HEK293 (cell line): ENCODE measurements around the gene HDDC2.

Source experiments
- TCF7L2 ChIP-seq: IDR thresholded peaks from 2 replicates; pipeline ENCODE4 v1.6.1; 2011; ENCODE audit warnings: low read depth, mild to moderate bottlenecking, inconsistent platforms, low read length, moderate library complexity, borderline replicate concordance
- ZNF114 ChIP-seq: fragments of 450-650 bp; formaldehyde crosslinking; IDR thresholded peaks from 2 replicates; pipeline ENCODE4 v1.5.0; 2017; ENCODE audit warnings: missing biosample characterization, missing genetic modification characterization
- ZNF423 ChIP-seq: fragments of 450-650 bp; formaldehyde crosslinking; IDR thresholded peaks from 2 replicates; pipeline ENCODE4 v1.5.1; 2016; ENCODE audit warnings: missing biosample characterization, missing genetic modification characterization
- ZNF501 ChIP-seq: fragments of 450-650 bp; formaldehyde crosslinking; IDR thresholded peaks from 2 replicates; pipeline ENCODE4 v1.5.1; 2016; ENCODE audit warnings: missing biosample characterization, missing genetic modification characterization
- ZNF510 ChIP-seq: fragments of 450-650 bp; formaldehyde crosslinking; IDR thresholded peaks from 2 replicates; pipeline ENCODE4 v1.5.1; 2018; ENCODE audit warnings: mild to moderate bottlenecking, missing genetic modification characterization, missing biosample characterization; ENCODE audit not compliant: insufficient replicate concordance
- ZNF558 ChIP-seq: fragments of 450-650 bp; formaldehyde crosslinking; IDR thresholded peaks from 2 replicates; pipeline ENCODE4 v1.5.1; 2016; ENCODE audit warnings: missing biosample characterization, missing genetic modification characterization
- TF ChIP-seq, protein P1 (sequence below): fragments of 450-650 bp; formaldehyde crosslinking; IDR thresholded peaks from 2 replicates; pipeline ENCODE4 v1.5.1; 2016; ENCODE audit warnings: missing biosample characterization, missing genetic modification characterization

DNA sequence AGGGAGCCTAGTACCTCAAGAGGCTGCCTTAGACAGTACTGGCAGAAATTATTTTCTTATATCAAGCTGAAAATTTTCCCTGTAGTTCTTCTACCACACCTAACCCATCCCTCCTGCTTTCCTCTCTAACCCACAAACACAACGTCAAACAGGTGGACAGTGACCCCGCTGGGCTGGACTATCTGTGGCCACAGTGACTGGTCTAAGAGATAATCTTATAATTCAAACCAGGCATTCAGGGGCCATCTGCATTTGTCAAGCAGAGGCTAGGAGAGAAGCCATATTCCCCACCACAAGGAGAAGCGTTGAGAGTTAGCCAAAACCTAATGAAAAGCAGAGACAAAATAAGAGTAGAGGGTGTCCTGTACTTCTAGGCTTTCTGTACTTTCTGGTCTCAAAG is 8.2 kb downstream of the HDDC2 start:
- TF ChIP-seq ZNF510 (tag by site-specific recombination) = no peak
- no peak for TF ChIP-seq ZNF558 (tag by site-specific recombination)
- TF ChIP-seq, protein P1, sequence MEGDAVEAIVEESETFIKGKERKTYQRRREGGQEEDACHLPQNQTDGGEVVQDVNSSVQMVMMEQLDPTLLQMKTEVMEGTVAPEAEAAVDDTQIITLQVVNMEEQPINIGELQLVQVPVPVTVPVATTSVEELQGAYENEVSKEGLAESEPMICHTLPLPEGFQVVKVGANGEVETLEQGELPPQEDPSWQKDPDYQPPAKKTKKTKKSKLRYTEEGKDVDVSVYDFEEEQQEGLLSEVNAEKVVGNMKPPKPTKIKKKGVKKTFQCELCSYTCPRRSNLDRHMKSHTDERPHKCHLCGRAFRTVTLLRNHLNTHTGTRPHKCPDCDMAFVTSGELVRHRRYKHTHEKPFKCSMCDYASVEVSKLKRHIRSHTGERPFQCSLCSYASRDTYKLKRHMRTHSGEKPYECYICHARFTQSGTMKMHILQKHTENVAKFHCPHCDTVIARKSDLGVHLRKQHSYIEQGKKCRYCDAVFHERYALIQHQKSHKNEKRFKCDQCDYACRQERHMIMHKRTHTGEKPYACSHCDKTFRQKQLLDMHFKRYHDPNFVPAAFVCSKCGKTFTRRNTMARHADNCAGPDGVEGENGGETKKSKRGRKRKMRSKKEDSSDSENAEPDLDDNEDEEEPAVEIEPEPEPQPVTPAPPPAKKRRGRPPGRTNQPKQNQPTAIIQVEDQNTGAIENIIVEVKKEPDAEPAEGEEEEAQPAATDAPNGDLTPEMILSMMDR (tag by site-specific recombination) = no peak
- no peak for TF ChIP-seq ZNF501 (tag by site-specific recombination)
- no peak for TF ChIP-seq TCF7L2
- no peak for TF ChIP-seq ZNF423 (tag by site-specific recombination)
- TF ChIP-seq ZNF114 (tag by site-specific recombination) = no peak
